ENCODE data around the gene ERG. TPM values are rescaled to one million over a fixed set of nuclear protein-coding genes. Genes with fewer than 3 reads are reported as not detected.

ERG gene
- total RNA-seq, 1 experiment from 2014 or later, result 0.11 TPM

- no peaks in the 10 kb centered on the region; a peak in 2 of 5 replicates for H3K9me3 Mint-ChIP-seq
- Histone ChIP-seq H4K20me1 (ENCODE audit: control insufficient read depth, insufficient read depth, insufficient read length) (no peaks in the 10 kb centered on the region), H3K23me2 (ENCODE audit: insufficient read length, low read depth, low read length, poor library complexity, severe bottlenecking) (no peaks in the 10 kb centered on the region), H2BK15ac (ENCODE audit: low read depth, low read length) (no peak overlapping the region), H4K5ac (ENCODE audit: insufficient read length, low read depth, low read length) (no peak overlapping the region), H3K79me2 (ENCODE audit: insufficient read depth, low read length) (no peaks in the 10 kb centered on the region), H3K18ac (ENCODE audit: insufficient read length, low read depth, low read length) (no peak overlapping the region), H2BK20ac (ENCODE audit: low read depth, low read length, poor library complexity, severe bottlenecking) (no peak overlapping the region), H4K8ac (replicated peaks; ENCODE audit: insufficient read length, low read depth, low read length) (no peak overlapping the region), H4K91ac (ENCODE audit: insufficient read length, low read depth, low read length) (no peak overlapping the region), H3K14ac (ENCODE audit: insufficient read depth, low read length) (no peak overlapping the region), H2AFZ (ENCODE audit: low read length) (no peak overlapping the region), H3T11ph (ENCODE audit: low read length) (no peak overlapping the region), H3K79me1 (ENCODE audit: insufficient read depth, low read depth, low read length, poor library complexity, severe bottlenecking) (no peaks in the 10 kb centered on the region), H3K27me3 (ENCODE audit: insufficient read depth, low read length) (no peaks in the 10 kb centered on the region; the same call in 1 of the 2 replicates), H2BK12ac (ENCODE audit: insufficient read length, low read depth, low read length) (no peak overlapping the region), H3K27ac (ENCODE audit: insufficient read length, low read depth, low read length) (no peak overlapping the region), H3K4ac (ENCODE audit: low read depth, low read length) (no peak overlapping the region), H2AK5ac (ENCODE audit: insufficient read length, low read length) (no peak overlapping the region), H2BK5ac (ENCODE audit: insufficient read length, low read length) (no peak overlapping the region), H3K56ac (ENCODE audit: insufficient read length, low read depth, low read length) (no peak overlapping the region), H2BK120ac (ENCODE audit: low read depth, low read length, poor library complexity, severe bottlenecking) (no peak overlapping the region), H3K4me1 (ENCODE audit: insufficient read depth, low read length) (peaks cover 5% of the 10 kb centered on the region; the same call in 1 of the 2 replicates), H3K9me3 (ENCODE audit: control insufficient read depth, low read depth, low read length) (no peaks in the 10 kb centered on the region), H3K23ac (ENCODE audit: insufficient read length, low read depth, low read length) (no peak overlapping the region), H3K9ac (ENCODE audit: extremely low read depth, insufficient read length, low read length) (no peak overlapping the region), H3K4me2 (ENCODE audit: insufficient read depth, insufficient read length, low read length) (no peak overlapping the region)
- no peaks in the 10 kb centered on the region for H3K36me3 Mint-ChIP-seq (ENCODE audit: insufficient read depth in 1 of 3, low read depth in 3 of 3)
- no peak for DNase-seq
- H3K4me1 Mint-ChIP-seq, result peaks cover 14 to 24% of the 10 kb centered on the region in 2 experiments
- H3K27ac Mint-ChIP-seq, result no peak overlapping the region
- TF ChIP-seq CTCF (conservative IDR thresholded peaks at IDR 0.05), result no peak
- H3K27me3 Mint-ChIP-seq (ENCODE audit: low read depth), result peaks cover 27% of the 10 kb centered on the region
- H3K4me3 Mint-ChIP-seq, result no peak overlapping the region
- no CpG with 5 or more reads among the region's 1 CpG for WGBS (ENCODE audit: extremely low coverage, insufficient read length, low lambda C conversion rate)
Measured at GRCh38 chr21:38469642-38470041, 28.6 kb downstream of the ERG start.

Measured in H9 (cell line).